WTC11 (cell line): ENCODE data around the gene GLB1L2. TPM values are rescaled to one million over a fixed set of nuclear protein-coding genes. Genes with fewer than 3 reads are reported as not detected.

Experiments used
- ATAC-seq: fragments of 200-7000 bp; cut with Tn5 transposase; 2 replicates; pipeline ENCODE4 v1.10.0; 2021; ENCODE audit warnings: mild to moderate bottlenecking, moderate library complexity
- CTCF ChIA-PET: fragments of 300-600 bp; sonication (Branson Sonifier 250); formaldehyde crosslinking; loops from one replicate; lab custom pipeline; 2021; ENCODE audit warnings: antibody characterized with exemption; lab: Charles Lee
- POLR2A ChIA-PET: fragments of 350-600 bp; sonication (Branson Sonifier 250); formaldehyde crosslinking; loops from one replicate; lab custom pipeline; 2021; ENCODE audit warnings: antibody characterized with exemption; lab: Charles Lee
- DNase-seq: peaks from one replicate; pipeline ENCODE4 v3.0.0; 2021; ENCODE audit warnings: low spot score
- H3K27ac Mint-ChIP-seq: 2 replicates; pipeline ENCODE4 v1.8.0; 2021; ENCODE audit warnings: mixed read lengths
- H3K27me3 Mint-ChIP-seq: 2 replicates; pipeline ENCODE4 v1.8.0; 2021; ENCODE audit warnings: low read depth, mild to moderate bottlenecking, moderate library complexity, mixed read lengths
- H3K36me3 Mint-ChIP-seq: 2 replicates; pipeline ENCODE4 v1.8.0; 2021; ENCODE audit warnings: mixed read lengths
- H3K4me1 Mint-ChIP-seq: 2 replicates; pipeline ENCODE4 v1.8.0; 2022; ENCODE audit warnings: mixed read lengths
- H3K4me3 Mint-ChIP-seq: 2 replicates; pipeline ENCODE4 v1.8.0; 2021; ENCODE audit warnings: mild to moderate bottlenecking, moderate library complexity, mixed read lengths
- H3K9me3 Mint-ChIP-seq: 2 replicates; pipeline ENCODE4 v1.8.0; 2021; ENCODE audit warnings: mixed read lengths
- AR ChIP-seq: fragments of 250-450 bp; sonication (Bioruptor Pico); IDR thresholded peaks from 2 replicates; pipeline ENCODE4 v1.9.0; 2021; ENCODE audit warnings: mild to moderate bottlenecking
- ATF1 ChIP-seq: sonication (generic); formaldehyde crosslinking; IDR thresholded peaks from 2 replicates; pipeline ENCODE4 v1.8.1; 2023; ENCODE audit warnings: mild to moderate bottlenecking, moderate library complexity, missing genetic modification reagents
- CDX4 ChIP-seq: fragments of 250-450 bp; sonication (Bioruptor Pico); IDR thresholded peaks from 2 replicates; pipeline ENCODE4 v1.9.0; 2021; ENCODE audit warnings: moderate library complexity, mild to moderate bottlenecking, inconsistent platforms, borderline replicate concordance
- E2F5 ChIP-seq: sonication (generic); formaldehyde crosslinking; IDR thresholded peaks from 2 replicates; pipeline ENCODE4 v1.8.1; 2022; ENCODE audit warnings: mild to moderate bottlenecking, moderate library complexity, missing genetic modification reagents
- ELF4 ChIP-seq: sonication (generic); formaldehyde crosslinking; IDR thresholded peaks from 2 replicates; pipeline ENCODE4 v1.8.1; 2022; ENCODE audit warnings: low read depth, mild to moderate bottlenecking, moderate library complexity, missing genetic modification reagents
- GABPB1 ChIP-seq: sonication (generic); formaldehyde crosslinking; IDR thresholded peaks from 2 replicates; pipeline ENCODE4 v1.8.1; 2023; ENCODE audit warnings: mild to moderate bottlenecking, missing genetic modification reagents
- KAT7 ChIP-seq: sonication (generic); formaldehyde crosslinking; IDR thresholded peaks from 2 replicates; pipeline ENCODE4 v1.8.1; 2023; ENCODE audit warnings: missing genetic modification reagents, mild to moderate bottlenecking, borderline replicate concordance
- MXD4 ChIP-seq: fragments of 250-450 bp; sonication (Bioruptor Pico); IDR thresholded peaks from 2 replicates; pipeline ENCODE4 v1.8.0; 2021; ENCODE audit warnings: mild to moderate bottlenecking, moderate library complexity, borderline replicate concordance
- MYBL2 ChIP-seq: sonication (generic); formaldehyde crosslinking; IDR thresholded peaks from 2 replicates; pipeline ENCODE4 v1.8.1; 2023; ENCODE audit warnings: mild to moderate bottlenecking, moderate library complexity, missing genetic modification reagents
- NFE2L1 ChIP-seq: sonication (generic); formaldehyde crosslinking; IDR thresholded peaks from 2 replicates; pipeline ENCODE4 v1.8.1; 2023; ENCODE audit warnings: missing genetic modification reagents
- STAT6 ChIP-seq: sonication (generic); formaldehyde crosslinking; conservative IDR thresholded peaks from 2 replicates; pipeline ENCODE4 v1.8.1; 2023; ENCODE audit warnings: mild to moderate bottlenecking, low read depth, missing genetic modification reagents, moderate library complexity
- TEAD4 ChIP-seq: sonication (generic); formaldehyde crosslinking; IDR thresholded peaks from 2 replicates; pipeline ENCODE4 v1.8.0; 2022; ENCODE audit warnings: mild to moderate bottlenecking, missing genetic modification reagents
- TP53 ChIP-seq: sonication (generic); formaldehyde crosslinking; IDR thresholded peaks from 2 replicates; pipeline ENCODE4 v1.8.1; 2023; ENCODE audit warnings: mild to moderate bottlenecking, missing genetic modification reagents
- ZNF416 ChIP-seq: fragments of 250-450 bp; sonication (Bioruptor Pico); IDR thresholded peaks from 2 replicates; pipeline ENCODE4 v1.9.0; 2021; ENCODE audit warnings: mild to moderate bottlenecking, inconsistent platforms
- total RNA-seq: library from RNA; stranded (reverse); gene quantifications from 3 replicates; pipeline ENCODE4 v1.2.3, GENCODE V29; 2021
- TF ChIP-seq, protein P1 (sequence below): sonication (generic); formaldehyde crosslinking; IDR thresholded peaks from 2 replicates; pipeline ENCODE4 v1.8.0; 2023; ENCODE audit warnings: missing genetic modification reagents, mild to moderate bottlenecking, borderline replicate concordance
- TF ChIP-seq, protein P2 (sequence below): sonication (generic); formaldehyde crosslinking; IDR thresholded peaks from 2 replicates; pipeline ENCODE4 v1.8.1; 2022; ENCODE audit warnings: low read depth, missing genetic modification reagents, borderline replicate concordance

GLB1L2 gene
- total RNA-seq, 1 experiment from 2014 or later = 6.0 TPM

GRCh38 chr11:134376150-134376921, 44.5 kb downstream of the GLB1L2 start:
- ChIA-PET CTCF (interaction anchor here (0.7 to 1.9 kb wide), 6 partner anchors 9 to 94 kb away, joined by 3 to 7 read pairs (median 4); no protein-coding TSS in a partner anchor), POLR2A (interaction anchor here (1.0 kb wide), 1 partner anchor 9 kb away, joined by 3 read pairs; no protein-coding TSS in a partner anchor)
- DNase-seq (no peak), ATAC-seq (peak; percentile 45; the same call in 1 of the 2 replicates)
- Mint-ChIP-seq H3K27ac (no peak overlapping the region), H3K9me3 (no peaks in the 10 kb centered on the region), H3K4me3 (no peak overlapping the region), H3K36me3 (peaks cover 6% of the 10 kb centered on the region), H3K27me3 (no peaks in the 10 kb centered on the region), H3K4me1 (peaks cover 15% of the 10 kb centered on the region)
- TF ChIP-seq MXD4 (no peak), E2F5 (CRISPR knock-in tag) (no peak), MYBL2 (CRISPR knock-in tag) (no peak)

DNA sequence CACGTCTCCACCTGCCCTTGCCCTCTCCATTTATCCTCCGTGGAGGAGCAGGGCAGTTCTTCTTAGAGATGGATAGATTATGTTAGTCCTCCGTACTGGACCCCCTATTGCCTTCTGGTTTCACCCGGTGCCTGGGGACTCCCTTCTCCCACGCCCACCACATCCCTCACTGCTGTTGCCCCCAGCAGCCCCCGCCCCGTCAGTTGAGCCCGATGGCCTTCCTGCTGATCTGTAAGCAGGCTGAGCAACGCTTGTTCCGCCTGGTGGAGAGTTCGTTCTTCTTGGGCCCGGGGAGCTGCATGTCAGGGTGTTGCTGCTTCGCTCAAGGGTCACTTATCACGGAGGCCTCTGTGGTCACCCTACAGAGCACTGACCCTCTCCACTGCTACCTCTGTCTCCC, 46.1 kb downstream of the GLB1L2 start:
- no peak for TF ChIP-seq AR (CRISPR knock-in tag)
- no peak for TF ChIP-seq TP53 (CRISPR knock-in tag)
- TF ChIP-seq KAT7 (CRISPR knock-in tag) = no peak
- TF ChIP-seq, protein P1, sequence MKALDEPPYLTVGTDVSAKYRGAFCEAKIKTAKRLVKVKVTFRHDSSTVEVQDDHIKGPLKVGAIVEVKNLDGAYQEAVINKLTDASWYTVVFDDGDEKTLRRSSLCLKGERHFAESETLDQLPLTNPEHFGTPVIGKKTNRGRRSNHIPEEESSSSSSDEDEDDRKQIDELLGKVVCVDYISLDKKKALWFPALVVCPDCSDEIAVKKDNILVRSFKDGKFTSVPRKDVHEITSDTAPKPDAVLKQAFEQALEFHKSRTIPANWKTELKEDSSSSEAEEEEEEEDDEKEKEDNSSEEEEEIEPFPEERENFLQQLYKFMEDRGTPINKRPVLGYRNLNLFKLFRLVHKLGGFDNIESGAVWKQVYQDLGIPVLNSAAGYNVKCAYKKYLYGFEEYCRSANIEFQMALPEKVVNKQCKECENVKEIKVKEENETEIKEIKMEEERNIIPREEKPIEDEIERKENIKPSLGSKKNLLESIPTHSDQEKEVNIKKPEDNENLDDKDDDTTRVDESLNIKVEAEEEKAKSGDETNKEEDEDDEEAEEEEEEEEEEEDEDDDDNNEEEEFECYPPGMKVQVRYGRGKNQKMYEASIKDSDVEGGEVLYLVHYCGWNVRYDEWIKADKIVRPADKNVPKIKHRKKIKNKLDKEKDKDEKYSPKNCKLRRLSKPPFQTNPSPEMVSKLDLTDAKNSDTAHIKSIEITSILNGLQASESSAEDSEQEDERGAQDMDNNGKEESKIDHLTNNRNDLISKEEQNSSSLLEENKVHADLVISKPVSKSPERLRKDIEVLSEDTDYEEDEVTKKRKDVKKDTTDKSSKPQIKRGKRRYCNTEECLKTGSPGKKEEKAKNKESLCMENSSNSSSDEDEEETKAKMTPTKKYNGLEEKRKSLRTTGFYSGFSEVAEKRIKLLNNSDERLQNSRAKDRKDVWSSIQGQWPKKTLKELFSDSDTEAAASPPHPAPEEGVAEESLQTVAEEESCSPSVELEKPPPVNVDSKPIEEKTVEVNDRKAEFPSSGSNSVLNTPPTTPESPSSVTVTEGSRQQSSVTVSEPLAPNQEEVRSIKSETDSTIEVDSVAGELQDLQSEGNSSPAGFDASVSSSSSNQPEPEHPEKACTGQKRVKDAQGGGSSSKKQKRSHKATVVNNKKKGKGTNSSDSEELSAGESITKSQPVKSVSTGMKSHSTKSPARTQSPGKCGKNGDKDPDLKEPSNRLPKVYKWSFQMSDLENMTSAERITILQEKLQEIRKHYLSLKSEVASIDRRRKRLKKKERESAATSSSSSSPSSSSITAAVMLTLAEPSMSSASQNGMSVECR (CRISPR knock-in tag) = no peak
- no peak for TF ChIP-seq E2F5 (CRISPR knock-in tag)
- H3K36me3 Mint-ChIP-seq = peaks cover 15% of the 10 kb centered on the region
- H3K9me3 Mint-ChIP-seq = no peaks in the 10 kb centered on the region
- H3K27me3 Mint-ChIP-seq = no peaks in the 10 kb centered on the region
- peaks cover 13% of the 10 kb centered on the region for H3K4me1 Mint-ChIP-seq
- POLR2A ChIA-PET = no interaction called here
- H3K27ac Mint-ChIP-seq = no peak overlapping the region
- CTCF ChIA-PET = no interaction called here
- no peak for DNase-seq
- ATAC-seq = no peak
- no peak overlapping the region for H3K4me3 Mint-ChIP-seq

GRCh38 chr11:134379241-134379640, 47.5 kb downstream of the GLB1L2 start:
- Mint-ChIP-seq H3K27ac (no peak overlapping the region), H3K27me3 (no peaks in the 10 kb centered on the region), H3K4me1 (peaks cover 12% of the 10 kb centered on the region), H3K9me3 (no peaks in the 10 kb centered on the region), H3K36me3 (peaks cover 17% of the 10 kb centered on the region), H3K4me3 (no peak overlapping the region)
- ATAC-seq (no peak), DNase-seq (no peak)
- ChIA-PET POLR2A (no interaction called here), CTCF (no interaction called here)
- TF ChIP-seq STAT6 (CRISPR knock-in tag) = no peak
- no peak for TF ChIP-seq ZNF416
- no peak for TF ChIP-seq TEAD4
- no peak for TF ChIP-seq GABPB1 (CRISPR knock-in tag)
- TF ChIP-seq, protein P2, sequence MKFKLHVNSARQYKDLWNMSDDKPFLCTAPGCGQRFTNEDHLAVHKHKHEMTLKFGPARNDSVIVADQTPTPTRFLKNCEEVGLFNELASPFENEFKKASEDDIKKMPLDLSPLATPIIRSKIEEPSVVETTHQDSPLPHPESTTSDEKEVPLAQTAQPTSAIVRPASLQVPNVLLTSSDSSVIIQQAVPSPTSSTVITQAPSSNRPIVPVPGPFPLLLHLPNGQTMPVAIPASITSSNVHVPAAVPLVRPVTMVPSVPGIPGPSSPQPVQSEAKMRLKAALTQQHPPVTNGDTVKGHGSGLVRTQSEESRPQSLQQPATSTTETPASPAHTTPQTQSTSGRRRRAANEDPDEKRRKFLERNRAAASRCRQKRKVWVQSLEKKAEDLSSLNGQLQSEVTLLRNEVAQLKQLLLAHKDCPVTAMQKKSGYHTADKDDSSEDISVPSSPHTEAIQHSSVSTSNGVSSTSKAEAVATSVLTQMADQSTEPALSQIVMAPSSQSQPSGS (CRISPR knock-in tag) = no peak
- TF ChIP-seq CDX4 (CRISPR knock-in tag) = no peak
- no peak for TF ChIP-seq TP53 (CRISPR knock-in tag)
- no peak for TF ChIP-seq ATF1 (CRISPR knock-in tag)
- no peak for TF ChIP-seq ELF4 (CRISPR knock-in tag)
- TF ChIP-seq NFE2L1 (CRISPR knock-in tag) = no peak
